ENCODE data around the gene CTDSPL.

- TF ChIP-seq, protein P1, sequence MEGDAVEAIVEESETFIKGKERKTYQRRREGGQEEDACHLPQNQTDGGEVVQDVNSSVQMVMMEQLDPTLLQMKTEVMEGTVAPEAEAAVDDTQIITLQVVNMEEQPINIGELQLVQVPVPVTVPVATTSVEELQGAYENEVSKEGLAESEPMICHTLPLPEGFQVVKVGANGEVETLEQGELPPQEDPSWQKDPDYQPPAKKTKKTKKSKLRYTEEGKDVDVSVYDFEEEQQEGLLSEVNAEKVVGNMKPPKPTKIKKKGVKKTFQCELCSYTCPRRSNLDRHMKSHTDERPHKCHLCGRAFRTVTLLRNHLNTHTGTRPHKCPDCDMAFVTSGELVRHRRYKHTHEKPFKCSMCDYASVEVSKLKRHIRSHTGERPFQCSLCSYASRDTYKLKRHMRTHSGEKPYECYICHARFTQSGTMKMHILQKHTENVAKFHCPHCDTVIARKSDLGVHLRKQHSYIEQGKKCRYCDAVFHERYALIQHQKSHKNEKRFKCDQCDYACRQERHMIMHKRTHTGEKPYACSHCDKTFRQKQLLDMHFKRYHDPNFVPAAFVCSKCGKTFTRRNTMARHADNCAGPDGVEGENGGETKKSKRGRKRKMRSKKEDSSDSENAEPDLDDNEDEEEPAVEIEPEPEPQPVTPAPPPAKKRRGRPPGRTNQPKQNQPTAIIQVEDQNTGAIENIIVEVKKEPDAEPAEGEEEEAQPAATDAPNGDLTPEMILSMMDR (conservative IDR thresholded peaks at IDR 0.05), result no peak
- no peak for TF ChIP-seq EZH2 (IDR thresholded peaks at IDR 0.05; ENCODE audit: low read depth)
Measured at GRCh38 chr3:37955918-37956707, 94.4 kb downstream of the CTDSPL start.

Measured in PC-9 (cell line).